Fibroblast of peridontal ligament (primary cell): ENCODE results near the gene ADAMTSL4.

Experiments used
- DNase-seq: peaks from one replicate; pipeline ENCODE4 v3.0.0-alpha.2; 2010; ENCODE audit errors: extremely low read depth

The ADAMTSL4 gene

GRCh38 chr1:150534002-150534401, 15.2 kb upstream of the ADAMTSL4 start:
- DNase-seq = no peak

GRCh38 chr1:150535511-150536287, 13.5 kb upstream of the ADAMTSL4 start:
- DNase-seq = no peak

GRCh38 chr1:150536836-150537731, 12.1 kb upstream of the ADAMTSL4 start:
- DNase-seq = no peak

- DNase-seq = peak; percentile 73
Observed at GRCh38 chr1:150537732-150538684, 11.2 kb upstream of the ADAMTSL4 start.

- DNase-seq = no peak
Observed at GRCh38 chr1:150543500-150544143, 5.6 kb upstream of the ADAMTSL4 start.

- DNase-seq = no peak
Observed at GRCh38 chr1:150544204-150544603, 5.0 kb upstream of the ADAMTSL4 start.

GRCh38 chr1:150545486-150546032, 3.6 kb upstream of the ADAMTSL4 start:
- DNase-seq = no peak

- no peak for DNase-seq
Observed at GRCh38 chr1:150546294-150546937, 2.8 kb upstream of the ADAMTSL4 start.

- DNase-seq = no peak
Observed at GRCh38 chr1:150548324-150548631, 930 bp upstream of the ADAMTSL4 start.

- DNase-seq = no peak
Observed at GRCh38 chr1:150549496-150550221, 451 bp downstream of the ADAMTSL4 start.

- no peak for DNase-seq
Observed at GRCh38 chr1:150550222-150551050, 1.2 kb downstream of the ADAMTSL4 start.

- DNase-seq = no peak
Observed at GRCh38 chr1:150551051-150551783, 2.0 kb downstream of the ADAMTSL4 start.

- DNase-seq = no peak
Observed at GRCh38 chr1:150551784-150552127, 2.5 kb downstream of the ADAMTSL4 start.

- peak; percentile 87 for DNase-seq
Observed at GRCh38 chr1:150552128-150552910, 3.1 kb downstream of the ADAMTSL4 start.

GRCh38 chr1:150552911-150553289, 3.7 kb downstream of the ADAMTSL4 start:
- DNase-seq = no peak

GRCh38 chr1:150553392-150554085, 4.3 kb downstream of the ADAMTSL4 start:
- no peak for DNase-seq

GRCh38 chr1:150554086-150554452, 4.9 kb downstream of the ADAMTSL4 start:
- no peak for DNase-seq
